ENCODE data around the gene HLA-DRB1.
A peak's percentile ranks its signal among the peaks of the same experiment; 100 is the strongest.
"Not testable (repeated sequence)": the region's sequence is repeated elsewhere in the genome, so short reads cannot be mapped to it uniquely, and the experiment has no call there.

Gene HLA-DRB1

DNA sequence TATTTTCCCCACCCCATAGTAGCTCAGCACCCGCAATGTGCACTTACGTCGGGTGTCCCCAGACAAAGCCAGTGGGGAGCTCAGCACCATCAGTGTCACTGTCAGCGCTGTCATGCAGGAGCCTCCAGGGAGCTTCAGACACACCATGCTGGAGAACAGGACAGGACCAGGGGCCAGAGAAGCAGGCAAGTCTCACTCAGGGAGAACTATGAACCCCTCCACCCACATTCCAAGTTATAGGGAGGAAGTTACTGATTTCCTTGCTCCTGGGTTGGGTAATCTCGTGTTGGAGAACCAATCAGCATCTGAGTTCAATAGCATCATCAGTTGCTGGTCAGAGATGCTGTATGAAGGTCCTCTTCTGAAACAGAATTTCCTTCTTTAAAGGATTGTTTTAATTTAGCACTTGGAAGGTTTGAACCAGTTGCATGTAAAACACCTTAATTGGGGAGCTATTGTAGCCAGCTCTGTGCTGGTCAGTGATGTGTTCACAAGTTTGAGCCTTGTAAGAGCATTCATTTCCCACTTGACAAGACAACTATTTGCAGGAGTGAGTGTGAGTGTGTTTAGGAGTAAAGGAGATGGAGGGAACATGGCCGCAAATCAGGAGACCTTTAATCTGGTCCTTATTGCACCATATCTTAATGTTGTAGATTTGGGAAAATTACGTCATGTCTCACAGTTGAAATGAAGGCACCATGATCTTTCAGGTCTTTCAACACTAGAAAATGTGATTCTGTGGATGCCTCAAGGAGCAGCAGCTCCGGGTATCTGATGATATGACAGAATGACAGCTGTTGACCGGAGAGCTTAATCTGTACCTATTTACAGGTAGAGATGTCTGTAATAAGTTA lies at the start of gene HLA-DRB1:
HLA-DRB1 (minus strand) TSS at position 253 of the 854 bp plus-strand sequence; CDS start at position 147, 106 bp downstream.
- FAIRE-seq = peak; percentile 94
- no peak for DNase-seq (ENCODE audit: low spot score)

DNA sequence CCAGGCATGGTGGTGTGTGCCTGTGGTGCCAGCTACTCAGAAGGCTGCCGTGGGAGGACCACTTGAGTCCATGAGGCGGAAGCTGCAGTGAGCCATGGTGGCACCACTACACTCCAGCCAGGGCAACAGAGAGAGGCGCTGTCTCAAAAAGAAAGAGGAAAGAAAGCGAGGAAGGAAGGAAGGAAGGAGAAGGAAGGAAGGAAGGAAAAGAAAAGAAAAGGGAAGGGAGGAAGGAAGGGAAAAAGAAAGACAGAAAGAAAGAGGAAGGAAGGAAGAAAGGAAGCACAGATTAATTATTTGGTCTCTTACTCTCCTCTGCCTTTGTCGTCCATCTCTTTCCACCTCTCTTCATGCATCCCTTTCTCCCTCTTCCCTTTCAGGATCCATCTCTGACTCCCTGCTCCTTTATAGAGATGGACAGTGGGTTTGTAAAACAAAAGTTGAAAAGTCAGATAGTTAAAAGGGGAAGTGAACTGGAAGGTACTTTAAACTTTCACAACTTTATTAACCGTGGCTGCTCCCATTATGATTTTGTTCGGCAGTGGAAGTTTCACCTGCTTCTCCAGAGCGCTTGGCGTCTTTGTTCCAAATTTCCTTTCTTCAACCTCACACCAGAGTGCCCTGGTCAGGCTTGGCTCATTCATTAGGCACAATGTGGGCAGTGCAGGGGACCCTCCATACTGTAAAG lies 49.0 kb upstream of the HLA-DRB1 start:
- DNase-seq (ENCODE audit: low spot score) (no peak), FAIRE-seq (no peak)

DNA sequence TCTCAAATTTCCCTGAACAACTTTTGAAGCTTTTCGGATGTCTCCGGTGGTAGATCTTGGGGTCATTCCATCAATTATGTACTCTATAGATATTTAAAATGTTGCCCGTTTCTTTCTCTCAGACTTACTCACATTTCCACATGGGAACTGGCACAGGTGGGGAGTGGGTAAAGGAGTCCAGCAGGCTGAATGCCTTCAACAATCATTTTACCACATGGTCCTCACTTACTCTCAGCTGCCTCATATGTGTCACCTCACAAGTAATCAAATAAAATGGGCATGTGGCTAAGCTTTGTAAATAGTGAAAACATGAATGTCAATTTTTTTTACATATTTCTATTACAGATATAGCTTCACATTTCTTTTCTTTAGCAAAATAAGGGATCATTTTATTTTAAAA lies 48.2 kb upstream of the HLA-DRB1 start:
- no peak for DNase-seq (ENCODE audit: low spot score)
- FAIRE-seq = no peak

DNA sequence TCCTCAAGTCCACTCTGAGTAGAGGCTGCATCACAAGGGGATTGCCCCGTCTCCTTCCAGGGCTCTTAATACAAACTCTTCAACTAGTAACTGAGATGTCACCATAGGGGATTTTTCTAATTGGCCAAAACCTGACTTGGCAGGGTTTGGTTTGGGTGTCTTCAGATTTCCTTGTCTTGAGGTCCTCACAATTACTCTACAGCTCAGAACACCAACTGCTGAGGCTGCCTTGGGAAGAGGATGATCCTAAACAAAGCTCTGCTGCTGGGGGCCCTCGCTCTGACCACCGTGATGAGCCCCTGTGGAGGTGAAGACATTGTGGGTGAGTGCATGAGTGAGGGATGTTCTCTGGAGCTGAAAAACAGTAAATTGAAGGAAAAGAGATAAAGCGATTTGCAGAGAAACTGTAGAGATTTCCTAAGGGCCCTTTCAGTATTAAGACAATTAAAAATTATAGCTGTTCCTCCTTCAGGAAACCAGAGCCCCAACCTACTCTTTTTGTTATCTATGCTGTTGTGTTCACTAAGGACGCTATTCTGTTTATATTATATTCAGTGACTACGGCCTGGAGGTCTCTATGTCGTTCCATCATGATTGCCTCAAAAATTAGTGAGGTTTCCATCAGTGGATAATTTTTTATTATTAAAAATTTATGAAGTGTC lies 47.7 kb upstream of the HLA-DRB1 start, which contains the start of gene HLA-DQA1:
HLA-DQA1 (plus strand) TSS at position 188 of the 662 bp plus-strand sequence; CDS start at position 241, 53 bp downstream.
- FAIRE-seq = no peak
- no peak for DNase-seq (ENCODE audit: low spot score)

DNA sequence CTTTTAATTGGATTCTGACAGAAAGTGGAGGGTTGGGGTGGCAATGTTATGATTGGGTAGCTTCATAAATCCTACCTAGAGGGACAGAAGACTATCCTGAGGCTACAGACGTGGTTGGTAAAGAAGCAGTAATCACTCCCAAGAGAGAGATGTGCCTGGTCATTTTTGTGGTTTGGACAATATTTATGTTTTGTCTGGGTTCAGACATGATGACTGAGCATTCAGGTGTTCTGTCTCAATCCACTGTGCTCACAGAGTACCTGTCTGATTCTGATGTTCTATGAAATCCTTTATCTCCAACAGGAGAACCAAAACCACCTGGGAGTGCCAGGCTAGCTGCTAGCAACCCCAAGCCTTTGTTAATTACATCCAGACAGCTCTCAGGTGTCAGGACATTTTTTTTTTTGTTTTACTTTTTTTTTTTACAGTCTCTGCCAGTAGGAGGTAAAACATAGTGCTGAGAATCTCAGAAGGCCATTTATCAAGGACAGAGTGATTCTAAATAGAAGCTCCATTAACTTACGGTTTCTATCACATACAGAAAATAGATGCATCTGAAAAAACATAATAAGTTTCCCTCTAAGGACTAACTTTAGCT lies 46.0 kb upstream of the HLA-DRB1 start:
- FAIRE-seq (no peak), DNase-seq (ENCODE audit: low spot score) (no peak)

DNA sequence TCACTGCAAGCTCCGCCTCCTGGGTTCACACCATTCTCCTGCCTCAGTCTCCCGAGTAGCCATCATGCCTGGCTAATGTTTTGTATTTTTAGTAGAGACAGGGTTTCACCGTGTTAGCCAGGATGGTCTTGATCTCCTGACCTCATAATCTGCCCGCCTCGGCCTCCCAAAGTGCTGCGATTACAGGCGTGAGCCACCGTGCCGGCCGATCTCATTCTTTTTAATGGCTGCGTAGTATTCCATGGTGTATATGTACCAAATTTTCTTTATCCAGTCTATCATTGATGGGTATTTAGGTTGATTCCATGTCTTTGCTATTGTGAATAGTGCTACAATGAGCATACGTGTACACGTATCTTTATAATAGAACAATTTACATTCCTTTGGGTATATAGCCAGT lies 40.1 kb upstream of the HLA-DRB1 start:
- FAIRE-seq; DNase-seq (ENCODE audit: low spot score): not testable (repeated sequence)

DNA sequence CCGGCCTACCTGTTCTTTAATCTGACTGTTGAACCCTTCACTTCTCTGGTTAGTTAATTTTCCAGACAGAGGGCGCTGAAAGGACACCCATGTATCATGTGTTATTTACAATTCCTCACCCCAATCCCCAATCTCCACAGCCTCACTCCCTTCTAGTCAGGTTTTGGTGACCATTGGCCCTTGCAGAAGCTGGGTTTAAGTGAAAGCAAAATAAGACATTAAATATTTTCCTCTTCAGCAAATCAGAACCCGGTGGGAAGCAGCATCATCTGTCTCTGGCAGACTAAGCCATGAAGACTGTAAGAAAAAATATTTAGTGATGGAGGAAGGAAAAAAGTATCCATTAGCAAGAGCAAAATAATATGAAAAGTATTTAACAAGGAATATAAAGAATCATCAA lies 38.2 kb upstream of the HLA-DRB1 start:
- no peak for FAIRE-seq

DNA sequence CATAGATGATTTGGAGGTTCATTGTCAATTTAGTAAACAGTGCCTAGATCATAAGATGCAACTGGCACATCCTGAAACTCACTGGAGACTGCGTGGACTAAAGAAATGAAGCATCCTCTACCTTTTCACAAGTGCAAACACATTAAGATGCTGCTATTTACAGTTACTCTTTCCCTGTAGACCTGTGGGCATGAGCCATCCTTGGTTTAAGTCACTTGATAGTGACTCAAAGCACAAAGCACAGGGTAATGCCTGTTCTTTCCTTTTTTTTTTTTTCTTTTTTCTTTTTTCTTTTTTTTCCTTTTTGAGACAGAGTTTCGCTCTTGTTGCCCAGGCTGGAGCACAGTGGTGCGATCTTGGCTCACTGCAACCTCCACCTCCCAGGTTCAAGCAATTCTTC lies 37.6 kb upstream of the HLA-DRB1 start:
- DNase-seq (ENCODE audit: low spot score) (no peak), FAIRE-seq (no peak)

More for the DNA sequence above, 38.2 kb upstream of the HLA-DRB1 start:
- peak; percentile 23 for DNase-seq (ENCODE audit: low spot score)

DNA sequence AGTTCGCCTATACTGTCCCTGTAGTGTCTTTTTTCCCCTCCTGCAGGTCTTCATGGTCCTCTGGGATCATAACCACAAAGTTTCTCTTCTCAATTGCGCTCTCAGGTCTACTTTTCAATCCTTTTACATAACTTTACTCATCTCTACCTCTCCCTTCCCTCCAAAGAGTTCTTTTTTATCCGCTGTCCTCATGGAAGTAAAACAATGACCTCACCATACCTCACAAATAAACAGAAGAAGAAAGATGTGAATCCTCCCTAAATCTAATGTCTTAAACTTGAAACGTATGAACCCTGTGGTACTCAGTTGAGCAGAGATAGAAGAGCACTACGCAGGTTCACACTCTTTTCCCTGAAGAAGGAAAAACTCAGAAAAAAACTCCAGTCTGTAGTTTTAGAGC lies 35.5 kb upstream of the HLA-DRB1 start:
- no peak for FAIRE-seq
- DNase-seq (ENCODE audit: low spot score) = no peak

DNA sequence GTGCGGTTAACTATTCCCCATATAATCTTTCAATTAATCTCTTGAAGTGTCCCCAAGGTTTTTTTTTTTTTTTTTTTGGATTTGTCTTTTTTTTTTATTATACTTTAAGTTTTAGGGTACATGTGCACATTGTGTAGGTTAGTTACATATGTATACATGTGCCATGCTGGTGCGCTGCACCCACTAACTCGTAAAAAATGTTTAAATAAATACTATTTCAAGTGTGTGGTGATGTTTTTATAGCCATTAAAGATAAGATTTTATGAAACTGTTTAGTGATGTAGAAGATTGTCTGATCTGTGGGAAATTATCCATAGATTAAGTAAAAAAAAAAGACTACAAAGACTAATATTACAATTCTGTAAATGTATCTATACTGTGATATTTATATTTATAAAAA lies 34.9 kb upstream of the HLA-DRB1 start:
- no peak for DNase-seq (ENCODE audit: low spot score)
- no peak for FAIRE-seq

DNA sequence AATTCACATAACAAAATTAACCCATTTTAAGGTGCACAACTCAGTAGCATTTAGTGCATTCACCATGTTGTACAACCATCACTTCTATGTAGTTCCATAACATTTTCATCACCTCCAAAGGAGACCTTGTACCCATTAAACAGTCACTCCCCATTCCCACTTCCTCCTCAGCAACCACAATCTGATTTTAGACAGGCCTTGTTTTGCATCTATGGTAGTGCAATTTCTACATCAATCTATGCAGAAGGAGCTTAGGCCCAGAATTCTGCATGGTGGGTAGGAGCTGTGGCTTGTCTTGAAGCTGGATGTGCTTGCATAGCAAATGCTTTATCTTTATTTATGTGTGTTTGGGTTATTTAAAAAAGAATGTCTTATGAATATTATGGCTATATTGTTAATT lies 34.0 kb upstream of the HLA-DRB1 start:
- FAIRE-seq (no peak), DNase-seq (ENCODE audit: low spot score) (no peak)

DNA sequence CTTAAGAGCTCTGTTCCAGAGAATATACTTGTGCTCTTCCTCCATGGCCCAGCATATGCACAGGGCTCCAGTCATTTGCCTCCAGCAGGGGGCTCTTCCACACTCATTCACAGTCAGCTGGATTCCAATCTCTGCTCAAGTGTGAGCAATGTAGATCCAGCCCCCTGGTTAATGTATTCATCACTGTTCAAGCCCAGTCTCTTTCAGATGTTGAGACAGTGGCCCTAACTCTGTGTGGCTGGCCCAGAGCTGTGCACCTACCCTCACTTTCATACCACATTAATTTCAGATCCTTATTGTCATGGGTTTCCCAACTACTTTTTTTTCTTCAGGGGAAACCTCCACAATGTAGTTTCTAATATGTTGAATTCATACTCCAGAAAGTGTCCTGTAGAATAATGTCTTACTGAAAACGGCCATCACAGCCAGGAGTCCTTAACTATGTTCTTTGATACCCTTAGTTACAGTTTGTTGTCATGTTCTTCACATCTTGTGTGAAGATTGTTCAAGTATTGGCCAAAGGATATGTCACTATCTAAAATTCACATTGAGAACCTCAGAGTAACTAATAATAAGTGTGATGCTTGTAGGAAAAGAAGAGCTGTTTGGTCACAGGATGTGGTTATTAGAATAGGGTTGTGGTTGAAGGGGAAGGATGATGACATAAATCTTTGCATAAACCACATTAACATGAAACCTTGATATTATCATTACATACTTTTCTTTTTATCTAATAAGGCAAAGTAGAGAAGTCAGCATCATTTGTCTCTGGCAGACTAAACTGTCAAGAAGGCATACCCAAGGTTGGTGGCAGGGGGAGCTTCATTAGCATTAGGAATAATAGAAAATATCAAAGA lies 33.1 kb upstream of the HLA-DRB1 start:
- FAIRE-seq = no peak

DNA sequence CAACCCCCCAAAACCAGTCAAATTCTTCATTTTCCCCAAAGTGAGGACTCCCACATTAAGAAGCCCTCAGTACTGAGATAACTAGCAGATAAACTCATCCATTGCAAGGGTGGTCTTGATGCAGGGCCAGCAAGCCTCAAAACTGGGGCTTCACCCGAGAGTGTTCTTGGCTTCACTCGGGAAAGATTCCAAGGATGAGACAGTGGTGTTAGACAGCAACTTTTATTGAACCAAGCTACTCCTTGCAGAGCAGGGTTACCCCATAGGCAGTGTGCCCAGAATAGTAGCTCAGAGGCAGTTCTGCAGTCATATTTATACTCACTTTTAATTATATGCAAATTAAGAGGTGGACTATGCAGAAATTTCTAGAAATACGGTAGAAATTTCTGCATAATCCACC lies 31.7 kb upstream of the HLA-DRB1 start:
- FAIRE-seq (no peak), DNase-seq (ENCODE audit: low spot score) (no peak)

More for the DNA sequence above, 33.1 kb upstream of the HLA-DRB1 start:
- DNase-seq (ENCODE audit: low spot score) = peak; percentile 31

DNA sequence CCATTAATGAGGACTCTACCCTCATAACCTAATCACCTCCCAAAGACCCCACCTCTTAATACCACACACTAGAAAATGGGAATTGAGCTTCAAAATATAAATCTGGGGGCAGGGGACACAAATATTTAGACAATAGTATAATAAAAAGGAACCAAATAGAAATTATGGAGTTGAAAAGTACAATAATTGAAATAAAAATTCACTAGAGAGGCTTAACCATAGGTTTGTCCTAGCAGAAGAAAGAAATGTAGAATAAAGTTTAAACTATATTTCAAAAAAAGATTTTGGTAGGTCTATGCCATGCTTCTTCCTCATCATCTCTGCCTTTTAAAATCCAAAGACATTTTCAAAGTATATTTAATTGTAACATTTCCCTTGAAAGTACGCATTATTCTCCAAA lies 28.1 kb upstream of the HLA-DRB1 start:
- FAIRE-seq (no peak), DNase-seq (ENCODE audit: low spot score) (no peak)

DNA sequence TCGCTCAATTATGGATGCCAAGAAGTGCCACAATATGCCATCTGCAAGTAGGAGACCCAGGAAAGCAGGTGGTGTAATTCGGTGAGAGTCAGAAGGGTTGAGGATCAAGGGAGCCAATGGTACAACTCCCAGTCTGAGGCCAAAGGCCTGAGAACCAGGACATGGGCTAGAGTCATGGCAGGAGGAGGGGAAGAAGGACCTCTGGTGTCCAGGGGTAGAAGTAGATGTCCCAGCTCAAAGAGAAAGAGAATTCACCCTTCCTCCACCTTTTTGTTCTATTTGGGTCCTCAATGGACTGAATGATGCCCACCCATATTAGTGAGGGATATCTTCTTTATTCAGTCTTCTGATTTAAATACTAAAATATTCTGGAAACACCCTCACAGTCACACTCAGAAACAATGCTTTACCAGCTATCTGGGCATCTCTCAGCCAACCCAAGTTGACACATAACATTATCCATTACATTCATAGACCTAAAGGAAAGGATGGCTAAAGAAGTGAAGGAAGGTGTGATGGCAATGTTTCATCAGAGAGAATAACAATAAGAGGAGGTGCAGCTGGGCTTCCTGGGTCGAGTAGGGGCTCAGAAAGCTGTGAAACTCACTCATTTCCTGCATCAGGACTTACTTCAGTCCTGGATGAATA lies 26.4 kb upstream of the HLA-DRB1 start:
- DNase-seq (ENCODE audit: low spot score) (no peak), FAIRE-seq (no peak)

DNA sequence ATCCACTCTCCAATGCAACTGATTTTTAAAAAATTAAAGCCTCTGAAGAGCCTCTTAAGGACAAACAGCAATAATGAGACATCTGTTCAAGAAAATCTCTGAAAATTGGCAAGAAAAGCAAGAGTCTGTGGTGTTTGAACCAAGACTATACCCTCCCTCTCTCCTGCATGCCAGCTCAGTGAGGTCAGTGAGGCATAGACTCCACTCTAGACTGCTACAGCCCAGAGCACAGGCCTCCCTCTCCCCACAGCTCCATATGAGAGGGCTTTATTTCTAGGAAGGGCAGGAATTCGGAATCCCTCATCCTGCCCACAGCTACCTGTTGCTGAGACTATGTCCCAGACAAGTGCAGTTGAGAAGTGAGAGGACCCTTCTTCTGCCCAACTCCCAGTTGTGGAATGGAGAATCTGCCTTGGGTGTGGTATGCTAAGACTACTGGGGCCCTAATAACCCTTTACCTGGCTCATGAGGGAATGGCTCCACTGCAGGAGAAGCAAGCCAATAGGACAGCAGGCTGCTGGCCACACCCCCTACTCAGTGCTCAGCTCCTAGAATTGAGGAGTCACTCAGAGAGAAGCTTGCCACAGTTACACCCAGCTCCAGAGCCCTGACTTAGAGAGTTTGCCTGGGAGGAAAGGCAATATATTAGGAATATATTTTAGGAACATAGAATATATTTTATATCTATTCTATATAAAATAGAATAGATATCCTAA lies 24.9 kb upstream of the HLA-DRB1 start:
- FAIRE-seq = no peak

DNA sequence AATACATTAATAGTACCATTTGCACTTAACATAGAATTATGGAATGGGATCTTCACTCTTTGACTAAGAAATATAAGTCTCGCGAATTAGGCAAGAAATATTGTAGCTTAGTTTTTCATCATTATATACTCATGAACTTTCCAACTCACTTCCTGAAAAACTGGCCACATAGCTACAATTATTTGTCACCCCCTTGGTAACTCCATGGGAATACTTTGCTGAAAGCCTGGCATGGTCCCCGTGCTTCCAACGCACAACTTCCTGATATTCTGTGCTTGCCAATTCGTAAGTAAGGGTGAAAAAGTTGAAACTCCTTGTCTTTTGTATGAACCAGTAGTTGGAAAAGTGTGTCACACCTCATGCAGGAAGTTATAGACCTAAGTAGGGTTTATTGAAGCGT lies 23.8 kb upstream of the HLA-DRB1 start:
- no peak for DNase-seq (ENCODE audit: low spot score)
- FAIRE-seq = no peak

More for the DNA sequence above, 24.9 kb upstream of the HLA-DRB1 start:
- peak; percentile 21 for DNase-seq (ENCODE audit: low spot score)

DNA sequence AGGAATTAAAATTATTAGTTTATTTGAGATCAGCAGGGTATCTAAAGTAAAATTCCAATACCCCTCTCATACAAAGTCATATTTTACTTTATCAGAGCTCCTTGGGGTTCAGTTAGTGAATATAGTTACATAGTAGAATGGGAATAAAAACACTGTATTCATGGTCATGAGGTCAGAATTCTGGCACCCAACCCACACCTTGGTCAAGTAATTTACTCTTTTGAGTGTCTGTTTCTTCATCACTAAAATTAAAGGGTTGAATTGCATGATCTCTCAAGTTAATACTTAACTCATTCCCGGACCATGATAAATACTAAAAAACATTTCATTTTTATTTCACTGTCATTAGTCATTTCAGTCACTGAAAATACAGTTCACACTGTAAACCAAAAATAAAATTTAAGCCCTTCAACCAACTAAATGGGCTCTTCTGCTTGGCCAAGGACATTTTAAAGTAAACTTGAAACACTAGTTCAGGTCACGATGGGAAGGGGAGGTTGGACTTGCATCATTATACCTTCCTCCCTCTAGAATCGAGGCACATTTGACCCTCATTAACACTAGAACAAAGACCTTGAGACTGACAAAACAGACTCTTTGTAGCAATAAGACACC lies 21.1 kb upstream of the HLA-DRB1 start:
- FAIRE-seq = no peak

More for the DNA sequence above, 21.1 kb upstream of the HLA-DRB1 start:
- no peak for DNase-seq (ENCODE audit: low spot score)

Measured in urothelium cell line (cell line).